ENCODE measurements around the gene RELN. TPM values are rescaled to one million over a fixed set of nuclear protein-coding genes. Genes with fewer than 3 reads are reported as not detected.
A peak's percentile ranks its signal among the peaks of the same experiment; 100 is the strongest.

Gene RELN
- total and polyA plus RNA-seq, 9 of the 15 experiments (the other 6 are each of a cell fraction or from before 2014, with no cell fraction given), result 12.9 to 43.2 (median 18.1) TPM

DNA sequence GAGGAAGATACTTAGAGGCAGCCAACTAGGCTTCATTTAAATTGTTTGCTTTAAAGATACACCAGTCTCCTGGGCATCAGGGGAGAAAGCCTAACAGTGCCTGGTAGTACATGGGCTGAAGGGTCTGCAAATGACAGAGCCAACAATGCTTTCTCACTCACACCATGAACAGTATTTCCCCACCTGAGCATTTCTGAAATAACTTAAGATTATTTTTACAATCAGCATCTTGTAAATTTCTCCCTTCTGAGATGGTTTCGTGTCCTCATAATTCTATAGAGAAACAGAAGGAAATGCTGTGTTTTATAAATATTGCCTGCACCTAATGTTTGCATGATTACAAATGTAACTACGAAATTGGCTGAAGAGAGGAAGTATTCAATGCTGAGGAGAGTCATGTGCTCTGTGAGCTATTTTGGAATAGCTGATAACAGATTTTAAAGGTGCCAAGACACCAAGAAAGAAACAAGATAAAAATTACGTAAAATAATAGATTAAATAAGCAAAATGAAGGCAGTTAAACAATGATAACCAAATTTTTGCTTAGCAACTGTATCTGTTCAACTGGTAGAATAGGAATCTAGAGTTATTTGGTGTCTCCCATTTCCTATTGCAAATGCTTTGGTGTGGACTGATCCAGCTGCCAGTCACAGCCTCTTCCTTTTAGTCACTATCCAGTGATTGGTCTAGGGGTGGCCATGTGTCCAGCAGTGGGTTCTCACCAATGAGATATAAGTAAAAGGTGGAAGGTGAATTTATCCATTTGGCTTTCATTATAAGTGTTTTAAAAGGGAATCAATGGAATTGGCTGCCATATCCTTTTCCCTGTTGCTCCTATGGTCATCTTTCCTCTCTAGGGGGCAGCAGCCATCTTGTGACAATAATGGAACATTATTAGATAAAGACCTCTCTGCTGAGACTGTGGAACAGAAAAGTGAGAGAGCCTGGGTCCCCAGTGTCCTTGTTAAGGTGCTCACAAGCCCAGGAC, 375.5 kb downstream of the RELN start (continued):
- TF ChIP-seq, protein P1, sequence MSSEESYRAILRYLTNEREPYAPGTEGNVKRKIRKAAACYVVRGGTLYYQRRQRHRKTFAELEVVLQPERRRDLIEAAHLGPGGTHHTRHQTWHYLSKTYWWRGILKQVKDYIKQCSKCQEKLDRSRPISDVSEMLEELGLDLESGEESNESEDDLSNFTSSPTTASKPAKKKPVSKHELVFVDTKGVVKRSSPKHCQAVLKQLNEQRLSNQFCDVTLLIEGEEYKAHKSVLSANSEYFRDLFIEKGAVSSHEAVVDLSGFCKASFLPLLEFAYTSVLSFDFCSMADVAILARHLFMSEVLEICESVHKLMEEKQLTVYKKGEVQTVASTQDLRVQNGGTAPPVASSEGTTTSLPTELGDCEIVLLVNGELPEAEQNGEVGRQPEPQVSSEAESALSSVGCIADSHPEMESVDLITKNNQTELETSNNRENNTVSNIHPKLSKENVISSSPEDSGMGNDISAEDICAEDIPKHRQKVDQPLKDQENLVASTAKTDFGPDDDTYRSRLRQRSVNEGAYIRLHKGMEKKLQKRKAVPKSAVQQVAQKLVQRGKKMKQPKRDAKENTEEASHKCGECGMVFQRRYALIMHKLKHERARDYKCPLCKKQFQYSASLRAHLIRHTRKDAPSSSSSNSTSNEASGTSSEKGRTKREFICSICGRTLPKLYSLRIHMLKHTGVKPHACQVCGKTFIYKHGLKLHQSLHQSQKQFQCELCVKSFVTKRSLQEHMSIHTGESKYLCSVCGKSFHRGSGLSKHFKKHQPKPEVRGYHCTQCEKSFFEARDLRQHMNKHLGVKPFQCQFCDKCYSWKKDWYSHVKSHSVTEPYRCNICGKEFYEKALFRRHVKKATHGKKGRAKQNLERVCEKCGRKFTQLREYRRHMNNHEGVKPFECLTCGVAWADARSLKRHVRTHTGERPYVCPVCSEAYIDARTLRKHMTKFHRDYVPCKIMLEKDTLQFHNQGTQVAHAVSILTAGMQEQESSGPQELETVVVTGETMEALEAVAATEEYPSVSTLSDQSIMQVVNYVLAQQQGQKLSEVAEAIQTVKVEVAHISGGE (CRISPR knock-in tag; IDR thresholded peaks at IDR 0.05), result 0 out of 6 replicates have a peak, but pooled peaks of 1 of the 3 experiments have one; percentile 42
- TF ChIP-seq, protein P2, sequence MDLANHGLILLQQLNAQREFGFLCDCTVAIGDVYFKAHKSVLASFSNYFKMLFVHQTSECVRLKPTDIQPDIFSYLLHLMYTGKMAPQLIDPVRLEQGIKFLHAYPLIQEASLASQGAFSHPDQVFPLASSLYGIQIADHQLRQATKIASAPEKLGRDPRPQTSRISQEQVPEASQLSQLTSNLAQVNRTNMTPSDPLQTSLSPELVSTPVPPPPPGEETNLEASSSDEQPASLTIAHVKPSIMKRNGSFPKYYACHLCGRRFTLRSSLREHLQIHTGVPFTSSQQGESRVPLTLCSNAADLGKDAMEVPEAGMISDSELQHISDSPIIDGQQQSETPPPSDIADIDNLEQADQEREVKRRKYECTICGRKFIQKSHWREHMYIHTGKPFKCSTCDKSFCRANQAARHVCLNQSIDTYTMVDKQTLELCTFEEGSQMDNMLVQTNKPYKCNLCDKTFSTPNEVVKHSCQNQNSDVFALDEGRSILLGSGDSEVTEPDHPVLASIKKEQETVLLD (IDR thresholded peaks at IDR 0.05), result no peak
- TF ChIP-seq, protein P3, sequence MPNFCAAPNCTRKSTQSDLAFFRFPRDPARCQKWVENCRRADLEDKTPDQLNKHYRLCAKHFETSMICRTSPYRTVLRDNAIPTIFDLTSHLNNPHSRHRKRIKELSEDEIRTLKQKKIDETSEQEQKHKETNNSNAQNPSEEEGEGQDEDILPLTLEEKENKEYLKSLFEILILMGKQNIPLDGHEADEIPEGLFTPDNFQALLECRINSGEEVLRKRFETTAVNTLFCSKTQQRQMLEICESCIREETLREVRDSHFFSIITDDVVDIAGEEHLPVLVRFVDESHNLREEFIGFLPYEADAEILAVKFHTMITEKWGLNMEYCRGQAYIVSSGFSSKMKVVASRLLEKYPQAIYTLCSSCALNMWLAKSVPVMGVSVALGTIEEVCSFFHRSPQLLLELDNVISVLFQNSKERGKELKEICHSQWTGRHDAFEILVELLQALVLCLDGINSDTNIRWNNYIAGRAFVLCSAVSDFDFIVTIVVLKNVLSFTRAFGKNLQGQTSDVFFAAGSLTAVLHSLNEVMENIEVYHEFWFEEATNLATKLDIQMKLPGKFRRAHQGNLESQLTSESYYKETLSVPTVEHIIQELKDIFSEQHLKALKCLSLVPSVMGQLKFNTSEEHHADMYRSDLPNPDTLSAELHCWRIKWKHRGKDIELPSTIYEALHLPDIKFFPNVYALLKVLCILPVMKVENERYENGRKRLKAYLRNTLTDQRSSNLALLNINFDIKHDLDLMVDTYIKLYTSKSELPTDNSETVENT (CRISPR knock-in tag; IDR thresholded peaks at IDR 0.05), result no peak
- no peak for TF ChIP-seq CBX5 (IDR thresholded peaks at IDR 0.05; ENCODE audit: borderline replicate concordance, low read depth)
- TF ChIP-seq SMAD2 (IDR thresholded peaks at IDR 0.05; ENCODE audit: low read depth, low read length), result no peak
- TF ChIP-seq SMARCA4 (IDR thresholded peaks at IDR 0.05), result peak; percentile 20; the same call in 1 of the 2 replicates
- TF ChIP-seq, protein P4, sequence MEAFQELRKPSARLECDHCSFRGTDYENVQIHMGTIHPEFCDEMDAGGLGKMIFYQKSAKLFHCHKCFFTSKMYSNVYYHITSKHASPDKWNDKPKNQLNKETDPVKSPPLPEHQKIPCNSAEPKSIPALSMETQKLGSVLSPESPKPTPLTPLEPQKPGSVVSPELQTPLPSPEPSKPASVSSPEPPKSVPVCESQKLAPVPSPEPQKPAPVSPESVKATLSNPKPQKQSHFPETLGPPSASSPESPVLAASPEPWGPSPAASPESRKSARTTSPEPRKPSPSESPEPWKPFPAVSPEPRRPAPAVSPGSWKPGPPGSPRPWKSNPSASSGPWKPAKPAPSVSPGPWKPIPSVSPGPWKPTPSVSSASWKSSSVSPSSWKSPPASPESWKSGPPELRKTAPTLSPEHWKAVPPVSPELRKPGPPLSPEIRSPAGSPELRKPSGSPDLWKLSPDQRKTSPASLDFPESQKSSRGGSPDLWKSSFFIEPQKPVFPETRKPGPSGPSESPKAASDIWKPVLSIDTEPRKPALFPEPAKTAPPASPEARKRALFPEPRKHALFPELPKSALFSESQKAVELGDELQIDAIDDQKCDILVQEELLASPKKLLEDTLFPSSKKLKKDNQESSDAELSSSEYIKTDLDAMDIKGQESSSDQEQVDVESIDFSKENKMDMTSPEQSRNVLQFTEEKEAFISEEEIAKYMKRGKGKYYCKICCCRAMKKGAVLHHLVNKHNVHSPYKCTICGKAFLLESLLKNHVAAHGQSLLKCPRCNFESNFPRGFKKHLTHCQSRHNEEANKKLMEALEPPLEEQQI (IDR thresholded peaks at IDR 0.05), result peak; percentile 72
- TF ChIP-seq SIRT6 (IDR thresholded peaks at IDR 0.05; ENCODE audit: low read depth, low read length), result no peak
- TF ChIP-seq MYNN (IDR thresholded peaks at IDR 0.05), result no peak
- no peak for TF ChIP-seq MYNN (CRISPR knock-in tag; IDR thresholded peaks at IDR 0.05)
- no peak for TF ChIP-seq ZNF232 (CRISPR knock-in tag; IDR thresholded peaks at IDR 0.05)
- TF ChIP-seq, protein P5, sequence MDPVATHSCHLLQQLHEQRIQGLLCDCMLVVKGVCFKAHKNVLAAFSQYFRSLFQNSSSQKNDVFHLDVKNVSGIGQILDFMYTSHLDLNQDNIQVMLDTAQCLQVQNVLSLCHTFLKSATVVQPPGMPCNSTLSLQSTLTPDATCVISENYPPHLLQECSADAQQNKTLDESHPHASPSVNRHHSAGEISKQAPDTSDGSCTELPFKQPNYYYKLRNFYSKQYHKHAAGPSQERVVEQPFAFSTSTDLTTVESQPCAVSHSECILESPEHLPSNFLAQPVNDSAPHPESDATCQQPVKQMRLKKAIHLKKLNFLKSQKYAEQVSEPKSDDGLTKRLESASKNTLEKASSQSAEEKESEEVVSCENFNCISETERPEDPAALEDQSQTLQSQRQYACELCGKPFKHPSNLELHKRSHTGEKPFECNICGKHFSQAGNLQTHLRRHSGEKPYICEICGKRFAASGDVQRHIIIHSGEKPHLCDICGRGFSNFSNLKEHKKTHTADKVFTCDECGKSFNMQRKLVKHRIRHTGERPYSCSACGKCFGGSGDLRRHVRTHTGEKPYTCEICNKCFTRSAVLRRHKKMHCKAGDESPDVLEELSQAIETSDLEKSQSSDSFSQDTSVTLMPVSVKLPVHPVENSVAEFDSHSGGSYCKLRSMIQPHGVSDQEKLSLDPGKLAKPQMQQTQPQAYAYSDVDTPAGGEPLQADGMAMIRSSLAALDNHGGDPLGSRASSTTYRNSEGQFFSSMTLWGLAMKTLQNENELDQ (CRISPR knock-in tag; IDR thresholded peaks at IDR 0.05; ENCODE audit: borderline replicate concordance), result no peak
- TF ChIP-seq POLR2B (IDR thresholded peaks at IDR 0.05; ENCODE audit: low read depth, partially characterized antibody), result no peak
